Uterus (tissue), 2 donors: ENCODE results near the gene XYLT1.

Experiments used
- CTCF ChIP-seq, 4 experiments: fragments of 200-600 bp in 2 of 4; fragments of 450-650 bp in 2 of 4; sonication (generic) in 2 of 4; IDR thresholded peaks; one replicate each; pipeline ENCODE4 v1.5.1; 2016 to 2019; ENCODE audit warnings: antibody characterized with exemption in 4 of 4, mild to moderate bottlenecking in 2 of 4, moderate library complexity in 1 of 4
- POLR2A ChIP-seq, 2 donors: fragments of 450-650 bp; IDR thresholded peaks; one replicate each; pipeline ENCODE4 v1.6.1; 2016; ENCODE audit warnings: antibody characterized with exemption in 2 of 2, mild to moderate bottlenecking in 1 of 2, moderate library complexity in 1 of 2

DNA sequence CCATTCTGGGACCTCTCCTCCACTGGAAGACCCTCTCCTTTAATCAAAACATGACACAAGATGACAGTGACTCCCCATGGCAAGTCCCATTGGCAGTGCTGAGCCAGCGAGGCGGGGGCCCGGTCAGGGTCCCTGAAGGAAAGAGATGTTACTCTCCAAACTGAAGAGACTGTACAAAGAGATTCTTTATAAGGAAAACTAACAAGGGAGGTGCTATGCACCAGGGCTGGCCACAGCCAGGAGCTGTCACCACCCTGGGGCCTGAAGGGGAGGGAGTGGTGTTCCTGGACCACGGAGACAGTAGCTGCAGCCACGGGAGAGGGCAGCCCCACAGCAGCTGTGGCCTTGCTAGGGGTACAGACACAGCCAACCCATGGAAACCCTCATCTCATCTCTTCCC, 123.1 kb downstream of the XYLT1 start:
- TF ChIP-seq CTCF (IDR thresholded peaks at IDR 0.05) (no peak), POLR2A (IDR thresholded peaks at IDR 0.05) (no peak)
